Fibroblast of peridontal ligament (primary cell): Measurements from ENCODE around the gene LRRC59.
"Not testable (repeated sequence)": the region's sequence is repeated elsewhere in the genome, so short reads cannot be mapped to it uniquely, and the experiment has no call there.

Experiments used
- DNase-seq: peaks from one replicate; pipeline ENCODE4 v3.0.0-alpha.2; 2010; ENCODE audit errors: extremely low read depth

Gene LRRC59

GRCh38 chr17:50424996-50425681 lies 27.8 kb upstream of the LRRC59 start:
- no peak for DNase-seq

- no peak for DNase-seq
These were observed 27.1 kb upstream of the LRRC59 start for GRCh38 chr17:50424246-50424995.

GRCh38 chr17:50423553-50424159 lies 26.3 kb upstream of the LRRC59 start:
- peak; percentile 96 for DNase-seq

GRCh38 chr17:50422738-50423137 lies 25.4 kb upstream of the LRRC59 start:
- no peak for DNase-seq

GRCh38 chr17:50421308-50422051 lies 24.2 kb upstream of the LRRC59 start:
- peak; percentile 40 for DNase-seq

GRCh38 chr17:50420419-50421112 lies 23.2 kb upstream of the LRRC59 start:
- DNase-seq: peak; percentile 58

GRCh38 chr17:50419577-50419976 lies 22.3 kb upstream of the LRRC59 start:
- not testable (repeated sequence) for DNase-seq

GRCh38 chr17:50414808-50415207 lies 17.5 kb upstream of the LRRC59 start:
- no peak for DNase-seq

- DNase-seq: no peak
These were observed 14.9 kb upstream of the LRRC59 start for GRCh38 chr17:50412188-50412732.

GRCh38 chr17:50407921-50408320 lies 10.6 kb upstream of the LRRC59 start:
- no peak for DNase-seq

GRCh38 chr17:50406578-50406977 lies 9.3 kb upstream of the LRRC59 start:
- DNase-seq: no peak

GRCh38 chr17:50405351-50405750 lies 8.0 kb upstream of the LRRC59 start:
- DNase-seq: not testable (repeated sequence)

GRCh38 chr17:50399591-50399990 lies 2.3 kb upstream of the LRRC59 start:
- not testable (repeated sequence) for DNase-seq

- not testable (repeated sequence) for DNase-seq
These were observed 1.3 kb upstream of the LRRC59 start for GRCh38 chr17:50398672-50399071.

- DNase-seq: no peak
These were observed 579 bp upstream of the LRRC59 start for GRCh38 chr17:50397919-50398285.

GRCh38 chr17:50396261-50397110 lies 837 bp downstream of the LRRC59 start:
- DNase-seq: peak; percentile 67

- no peak for DNase-seq
These were observed 2.6 kb downstream of the LRRC59 start for GRCh38 chr17:50394711-50395110.

GRCh38 chr17:50393700-50394099 lies 3.6 kb downstream of the LRRC59 start:
- DNase-seq: no peak

- no peak for DNase-seq
These were observed 4.7 kb downstream of the LRRC59 start for GRCh38 chr17:50392621-50393020.

GRCh38 chr17:50389534-50389933 lies 7.8 kb downstream of the LRRC59 start:
- DNase-seq: no peak
